AG04450 (cell line): ENCODE measurements around the gene CACNA1D. TPM values are rescaled to one million over a fixed set of nuclear protein-coding genes. Genes with fewer than 3 reads are reported as not detected.

Source experiments
- CTCF ChIA-PET: fragments of 300-600, 350-600 bp; formaldehyde crosslinking; extraction: SDS; loops from one replicate; lab custom pipeline; 2022; ENCODE audit warnings: antibody characterized with exemption, inconsistent platforms; lab: Charles Lee
- POLR2A ChIA-PET: fragments of 350-600 bp; formaldehyde crosslinking; extraction: SDS; loops from one replicate; lab custom pipeline; 2021; ENCODE audit warnings: antibody characterized with exemption, inconsistent platforms; lab: Yijun Ruan, JAX
- DNase-seq: peaks from one replicate; pipeline ENCODE4 v3.0.0-alpha.2; 2011; ENCODE audit warnings: low read depth, low spot score
- H3K27ac ChIP-seq: one replicate; pipeline ENCODE4 v1.5.1; 2012; ENCODE audit warnings: low read depth, low read length, control low read depth
- H3K27me3 ChIP-seq: one replicate; pipeline ENCODE4 v1.6.0; 2012; ENCODE audit warnings: low read length; ENCODE audit not compliant: control insufficient read depth, insufficient read depth
- H3K4me3 ChIP-seq: 2 replicates; pipeline ENCODE4 v1.5.1; 2011; ENCODE audit warnings: mild to moderate bottlenecking, low read depth, low read length, control low read depth
- H3K9me3 ChIP-seq: 2 replicates; pipeline ENCODE4 v1.5.1; 2012; ENCODE audit warnings: low read length; ENCODE audit not compliant: control insufficient read depth, insufficient read depth
- CTCF ChIP-seq: IDR thresholded peaks from 2 replicates; pipeline ENCODE4 v1.5.1; 2011; ENCODE audit warnings: low read depth, low read length, control low read depth, inconsistent platforms
- polyA plus RNA-seq: library from polyadenylated mRNA; depleted of rRNA; stranded (reverse); fragments of >200 nt; gene quantifications from 2 replicates; pipeline ENCODE4 v1.2.3, GENCODE V29; 2011

The CACNA1D gene
- polyA plus RNA-seq, 1 experiment: 0.07 TPM

- no peak overlapping the region for H3K27ac ChIP-seq
- H3K4me3 ChIP-seq: no peak overlapping the region
- ChIA-PET CTCF (interaction anchor here (1.3 kb wide), 1 partner anchor 66 kb away, joined by 4 read pairs; no protein-coding TSS in a partner anchor), POLR2A (no interaction called here)
- peaks cover 5% of the 10 kb centered on the region for H3K27me3 ChIP-seq
- no peak for TF ChIP-seq CTCF
- no peaks in the 10 kb centered on the region for H3K9me3 ChIP-seq
- DNase-seq: no peak
Measured at GRCh38 chr3:53775834-53776251, 281.4 kb downstream of the CACNA1D start.

GRCh38 chr3:53776494-53777101, 282.2 kb downstream of the CACNA1D start:
- Histone ChIP-seq H3K27me3 (peaks cover 5% of the 10 kb centered on the region), H3K9me3 (no peaks in the 10 kb centered on the region), H3K4me3 (no peak overlapping the region), H3K27ac (no peak overlapping the region)
- TF ChIP-seq CTCF: no peak
- ChIA-PET CTCF (no interaction called here), POLR2A (no interaction called here)
- no peak for DNase-seq

GRCh38 chr3:53777468-53777867, 283.1 kb downstream of the CACNA1D start:
- no peaks in the 10 kb centered on the region for H3K9me3 ChIP-seq
- DNase-seq: no peak
- H3K27ac ChIP-seq: no peak overlapping the region
- no peak overlapping the region for H3K4me3 ChIP-seq
- peaks cover 2% of the 10 kb centered on the region for H3K27me3 ChIP-seq
- TF ChIP-seq CTCF: no peak
- ChIA-PET CTCF (no interaction called here), POLR2A (no interaction called here)

GRCh38 chr3:53778153-53778552, 283.7 kb downstream of the CACNA1D start:
- DNase-seq: no peak
- Histone ChIP-seq H3K27ac (no peak overlapping the region), H3K9me3 (no peaks in the 10 kb centered on the region), H3K4me3 (no peak overlapping the region), H3K27me3 (peaks cover 2% of the 10 kb centered on the region)
- TF ChIP-seq CTCF: no peak
- CTCF ChIA-PET: no interaction called here
- POLR2A ChIA-PET: no interaction called here

- no peak for TF ChIP-seq CTCF
- Histone ChIP-seq H3K4me3 (no peak overlapping the region), H3K27me3 (peaks cover 6% of the 10 kb centered on the region), H3K27ac (no peak overlapping the region), H3K9me3 (no peaks in the 10 kb centered on the region)
- ChIA-PET POLR2A (no interaction called here), CTCF (no interaction called here)
- no peak for DNase-seq
Measured at GRCh38 chr3:53780171-53780570, 285.8 kb downstream of the CACNA1D start.
